NOMO-1 (cell line): ENCODE results near the gene APBA3.

Source experiments
- DNase-seq, 2 experiments: peaks; one replicate each; lab custom pipeline; 2025; ENCODE audit not compliant: unreplicated experiment in 2 of 2; lab: John Stamatoyannopoulos, UW

The APBA3 gene

GRCh38 chr19:3721887-3722442 is 39.5 kb downstream of the APBA3 start:
- no peak for DNase-seq

- DNase-seq = peak; percentile 90 to 93
Observed at GRCh38 chr19:3721131-3721886, 40.2 kb downstream of the APBA3 start.

GRCh38 chr19:3720349-3720917 is 41.1 kb downstream of the APBA3 start:
- DNase-seq = no peak

- no peak for DNase-seq
Observed at GRCh38 chr19:3719868-3720267, 41.6 kb downstream of the APBA3 start.

GRCh38 chr19:3716147-3716668 is 45.3 kb downstream of the APBA3 start:
- DNase-seq = no peak

- no peak for DNase-seq
Observed at GRCh38 chr19:3712663-3713611, 48.6 kb downstream of the APBA3 start.

DNA sequence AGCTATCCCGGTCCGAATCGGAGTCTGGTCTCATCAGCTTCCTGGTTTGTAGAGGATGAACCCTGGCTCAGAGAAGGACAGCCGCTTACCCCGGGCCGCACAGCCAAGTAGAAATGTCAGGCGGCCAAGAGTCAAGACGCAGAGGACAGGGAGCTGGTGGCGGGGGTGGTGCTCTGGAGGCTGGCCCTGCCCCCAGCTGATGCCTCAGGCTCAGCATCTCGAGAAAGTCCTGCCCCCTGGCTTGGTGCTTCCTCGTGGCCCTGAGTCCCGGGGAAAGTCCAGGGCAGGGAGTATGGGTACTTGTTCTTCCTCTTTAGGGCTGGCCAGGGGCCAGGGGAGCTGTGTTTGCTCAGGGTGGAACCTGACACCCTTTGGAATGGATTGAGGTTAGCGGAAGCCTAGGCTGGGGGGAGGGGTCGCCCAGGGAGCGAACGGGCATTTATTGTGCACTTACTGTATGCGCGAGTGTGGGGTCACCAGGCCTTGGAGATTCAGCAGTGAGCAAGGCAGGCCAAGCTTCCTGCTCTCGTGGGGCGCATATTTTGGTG is 51.2 kb downstream of the APBA3 start:
- no peak for DNase-seq

- DNase-seq = no peak
Observed at GRCh38 chr19:3708207-3708931, 53.1 kb downstream of the APBA3 start, which contains the start of gene TJP3. TSS of gene TJP3 (plus strand) at chr19:3708384. CDS start at chr19:3728433, 20,049 bp downstream.

DNA sequence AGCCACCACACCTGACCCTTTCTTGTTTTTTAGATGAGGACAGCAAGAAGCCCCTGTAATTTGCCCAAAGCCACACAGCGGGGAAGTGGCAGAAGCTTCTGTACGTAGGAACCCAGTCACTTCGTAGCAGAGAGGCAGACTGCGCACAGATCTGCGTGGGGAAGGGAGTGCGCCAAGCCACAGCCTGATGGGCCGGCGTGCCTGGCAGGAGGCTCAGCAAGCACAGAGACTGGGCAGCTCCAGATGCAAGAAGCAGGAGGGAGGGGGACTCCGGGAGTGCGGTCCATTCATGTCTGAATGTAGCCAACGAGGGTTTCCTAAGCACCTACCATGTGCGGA is 53.7 kb downstream of the APBA3 start:
- DNase-seq = no peak

GRCh38 chr19:3701200-3701599 is 60.3 kb downstream of the APBA3 start:
- DNase-seq = no peak
